HG03280 (cell line): ENCODE results near the gene NIPA2.
"Not testable (repeated sequence)": the region's sequence is repeated elsewhere in the genome, so short reads cannot be mapped to it uniquely, and the experiment has no call there.

Experiments used
- ATAC-seq: cut with Tn5 transposase; IDR thresholded peaks from one replicate; pipeline ENCODE4 v1.9.1; 2021; ENCODE audit warnings: mild to moderate bottlenecking, moderate library complexity; ENCODE audit not compliant: unreplicated experiment

The NIPA2 gene

DNA sequence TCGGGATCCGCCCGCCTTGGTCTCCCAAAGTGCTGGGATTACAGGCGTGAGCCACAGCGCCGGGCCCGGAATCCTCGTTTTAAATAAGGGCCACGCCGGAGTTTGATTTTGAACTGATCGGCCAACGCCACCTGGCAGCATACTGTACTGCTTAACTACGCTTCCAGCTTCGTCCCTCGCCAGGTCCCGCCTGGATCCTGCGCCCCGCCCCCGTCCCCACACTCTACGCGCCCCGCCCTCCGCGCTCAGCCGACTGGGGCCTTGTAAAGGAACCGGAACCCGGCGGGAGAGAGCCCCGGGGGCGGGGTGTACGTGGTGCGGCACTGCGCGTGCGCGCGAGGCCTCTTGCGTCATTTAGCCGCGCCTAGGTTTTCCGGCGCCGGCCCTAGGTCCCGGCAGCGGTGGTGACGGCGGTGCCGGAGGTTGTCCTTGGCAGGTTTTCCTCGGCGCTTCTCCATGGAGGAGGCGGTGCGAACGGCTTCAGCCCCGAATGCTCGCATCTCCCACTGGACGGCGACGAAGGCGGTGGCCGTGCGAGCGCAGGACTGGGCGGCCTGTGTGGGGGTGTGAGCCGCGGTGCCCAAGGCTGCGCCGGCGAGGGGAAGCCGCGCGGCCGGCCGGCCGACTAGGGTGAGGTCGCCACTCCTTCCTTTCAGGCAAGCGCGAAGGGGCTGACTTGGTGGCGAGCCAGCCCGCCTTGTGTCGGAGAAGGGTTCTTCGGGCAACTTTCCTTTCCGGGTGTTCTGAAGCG, at the start of gene NIPA2:
TSS of gene NIPA2 (plus strand) at position 375 of the 751 bp plus-strand sequence. CDS start 13,066 bp downstream, outside the sequence.
- peak; percentile 89 for ATAC-seq

DNA sequence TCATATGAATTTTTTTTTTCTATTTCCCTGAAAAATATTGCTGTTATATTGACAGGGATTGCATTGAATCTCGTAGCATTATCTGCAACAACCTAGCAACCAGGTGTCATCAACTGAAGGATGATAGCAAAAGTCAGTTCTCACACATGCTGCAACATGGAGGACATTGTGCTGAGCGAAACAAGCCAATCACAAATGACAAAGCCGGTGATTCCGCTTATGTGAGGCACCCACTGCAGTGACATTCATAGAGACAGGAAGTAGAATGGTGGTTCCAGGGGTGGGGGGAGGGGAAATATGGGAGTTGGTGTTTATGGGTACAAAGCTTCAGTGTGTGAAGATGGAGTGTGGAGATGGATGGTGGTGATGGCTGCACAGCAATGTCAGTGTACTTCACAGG, 44.4 kb upstream of the NIPA2 start:
- no peak for ATAC-seq

- no peak for ATAC-seq
Measured at GRCh38 chr15:22794621-22795167, 43.8 kb upstream of the NIPA2 start.

GRCh38 chr15:22795206-22796063, 43.0 kb upstream of the NIPA2 start:
- no peak for ATAC-seq

DNA sequence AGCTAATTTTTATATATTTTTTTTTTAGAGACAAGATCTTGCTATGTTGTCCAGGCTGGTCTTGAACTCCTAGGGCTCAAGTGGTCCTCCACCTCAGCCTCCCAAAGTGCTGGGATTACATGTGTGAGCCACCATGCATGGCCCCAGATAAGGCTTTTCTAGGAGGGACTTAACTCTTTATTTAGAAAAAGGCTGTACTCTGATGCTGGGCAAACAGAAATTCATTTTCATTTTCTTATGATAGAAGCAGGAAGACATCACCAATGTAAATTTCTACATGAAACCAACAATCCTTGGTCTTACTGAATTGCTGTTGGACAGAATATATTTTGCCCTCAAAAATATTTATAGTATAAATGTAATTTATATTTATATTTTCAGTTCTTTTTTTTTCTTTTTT, 42.4 kb upstream of the NIPA2 start:
- ATAC-seq = no peak

DNA sequence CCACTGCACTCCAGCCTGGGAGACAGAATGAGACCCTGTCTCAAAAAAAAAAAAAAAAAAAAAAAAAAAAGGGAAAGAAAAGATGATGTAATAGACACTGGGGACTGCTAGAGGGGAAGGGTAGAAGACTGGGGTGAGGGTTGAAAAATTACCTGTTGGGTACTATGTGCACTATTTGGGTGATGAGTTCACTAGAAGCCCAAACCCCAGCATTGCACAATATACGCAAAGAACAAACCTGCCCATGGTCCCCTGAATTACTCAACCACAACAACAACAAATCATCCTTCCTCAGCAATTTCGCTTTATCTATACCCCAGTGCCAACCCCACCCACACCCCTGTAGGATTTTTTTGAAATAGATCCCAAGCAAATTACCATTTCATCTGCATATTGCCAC, 38.6 kb upstream of the NIPA2 start:
- no peak for ATAC-seq

DNA sequence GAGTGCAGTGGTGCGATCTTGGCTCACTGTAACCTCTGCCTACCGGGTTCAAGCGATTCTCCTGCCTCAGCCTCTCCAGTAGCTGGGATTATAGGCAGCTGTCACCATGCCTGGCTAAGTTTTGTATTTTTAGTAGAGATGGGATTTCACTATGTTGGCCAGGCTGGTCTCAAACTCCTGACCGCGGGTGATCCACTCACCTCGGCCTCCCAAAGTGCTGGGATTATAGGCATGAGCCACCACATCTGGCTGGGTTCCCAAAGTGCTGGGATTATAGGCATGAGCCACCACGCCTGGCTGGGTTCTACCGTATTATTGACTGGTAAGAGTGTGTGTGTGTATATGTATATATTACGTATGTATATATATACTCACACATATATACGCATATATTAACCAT, 35.5 kb upstream of the NIPA2 start:
- ATAC-seq = not testable (repeated sequence)

- no peak for ATAC-seq
Measured at GRCh38 chr15:22806156-22806555, 32.3 kb upstream of the NIPA2 start.

GRCh38 chr15:22806664-22807063, 31.8 kb upstream of the NIPA2 start:
- no peak for ATAC-seq

DNA sequence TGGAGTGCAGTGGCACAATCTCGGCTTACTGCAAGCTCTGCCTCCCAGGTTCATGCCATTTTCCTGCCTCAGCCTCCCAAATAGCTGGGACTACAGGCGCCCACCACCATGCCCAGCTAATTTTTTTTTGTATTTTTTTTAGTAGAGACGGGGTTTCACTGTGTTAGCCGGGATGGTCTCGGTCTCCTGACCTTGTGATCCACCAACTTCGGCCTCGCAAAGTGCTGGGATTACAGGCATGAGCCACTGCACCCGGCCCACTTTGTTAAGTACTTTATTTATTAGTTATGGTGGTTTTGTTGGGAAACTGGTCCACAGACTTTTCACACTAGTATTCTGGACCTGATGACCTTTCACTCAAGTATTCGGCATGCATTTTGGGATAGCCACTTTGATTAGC, 30.6 kb upstream of the NIPA2 start:
- not testable (repeated sequence) for ATAC-seq

DNA sequence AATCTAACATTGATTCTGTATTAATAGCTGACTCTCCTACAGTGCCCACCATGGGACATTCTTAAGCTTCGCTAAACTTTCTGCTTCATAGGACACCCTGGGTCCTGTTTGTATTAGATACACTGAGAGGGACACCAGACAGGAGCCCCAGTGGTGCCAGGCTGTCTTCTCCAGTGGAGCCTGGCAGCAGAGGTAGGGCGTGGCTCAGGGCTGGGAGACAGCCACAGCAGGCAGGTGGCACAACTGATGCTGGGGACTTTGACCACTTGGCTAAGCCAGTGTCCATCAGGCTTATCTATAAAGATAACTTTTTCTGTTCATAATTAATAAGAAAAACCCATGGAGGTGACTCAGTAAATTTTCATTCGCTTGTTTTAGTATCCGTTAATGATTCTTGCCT, 30.2 kb upstream of the NIPA2 start:
- ATAC-seq = no peak

- no peak for ATAC-seq
Measured at GRCh38 chr15:22808761-22809280, 29.6 kb upstream of the NIPA2 start.

DNA sequence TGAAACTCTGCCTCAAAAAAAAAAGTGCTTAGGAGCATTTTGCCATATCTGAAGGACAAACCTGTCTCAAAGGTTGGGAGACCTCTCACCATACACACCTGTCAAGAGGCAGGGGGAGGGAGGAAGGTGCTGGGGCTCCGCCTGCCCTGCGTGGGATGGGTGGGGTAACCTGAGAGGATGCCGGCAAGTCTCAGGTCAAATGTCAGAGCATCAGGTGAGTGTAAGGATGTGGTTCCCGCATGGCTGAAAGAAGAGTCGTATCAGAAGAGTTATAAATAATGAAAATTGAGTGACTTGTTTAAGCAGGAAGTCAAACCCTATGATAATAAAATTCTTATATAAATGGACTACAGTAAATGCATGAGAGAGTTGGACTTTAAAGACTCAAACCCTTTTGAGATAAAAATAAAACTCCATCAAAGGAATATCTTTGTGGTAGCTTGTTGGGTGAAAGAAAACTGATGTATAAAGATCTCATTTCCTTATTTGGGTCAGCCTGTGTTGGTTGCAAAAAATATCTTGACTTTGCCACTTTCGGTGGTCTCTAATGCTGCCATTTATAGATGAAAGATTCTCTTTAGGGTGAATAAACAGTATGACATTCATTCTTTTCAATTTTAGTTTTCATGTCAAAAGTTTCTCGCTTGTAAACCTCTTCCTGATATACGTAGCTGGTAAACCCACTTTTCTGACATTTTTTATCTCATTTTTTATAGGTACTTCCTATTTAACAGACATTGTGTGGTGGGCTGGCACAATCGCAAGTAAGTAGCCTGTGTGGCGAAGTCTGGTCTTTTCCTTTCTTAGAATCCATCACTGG, 28.2 kb upstream of the NIPA2 start:
- ATAC-seq = no peak

DNA sequence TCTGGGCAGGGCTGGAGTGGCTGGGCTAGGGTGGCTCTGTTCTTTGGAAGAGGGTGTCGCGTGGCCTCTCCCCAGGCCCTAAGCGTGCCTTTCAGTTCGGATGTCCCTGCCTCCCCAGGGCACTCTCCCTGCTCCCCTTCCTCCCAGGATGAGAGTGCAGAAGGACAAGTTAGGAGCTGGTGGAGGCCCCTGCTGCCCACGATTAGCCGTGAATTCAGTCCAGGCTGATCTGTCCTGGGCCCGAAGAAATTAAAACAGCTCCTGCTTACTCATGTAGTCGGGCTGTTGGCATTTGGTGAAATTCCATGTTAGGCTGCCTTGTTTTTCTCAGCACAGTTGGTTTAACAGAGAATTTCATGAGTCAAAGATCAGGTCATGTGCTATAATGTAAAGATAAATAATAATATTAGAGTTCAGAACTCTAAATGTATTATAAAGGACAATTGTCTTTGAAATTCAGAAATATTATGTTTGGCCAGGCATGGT, 27.6 kb upstream of the NIPA2 start:
- no peak for ATAC-seq

DNA sequence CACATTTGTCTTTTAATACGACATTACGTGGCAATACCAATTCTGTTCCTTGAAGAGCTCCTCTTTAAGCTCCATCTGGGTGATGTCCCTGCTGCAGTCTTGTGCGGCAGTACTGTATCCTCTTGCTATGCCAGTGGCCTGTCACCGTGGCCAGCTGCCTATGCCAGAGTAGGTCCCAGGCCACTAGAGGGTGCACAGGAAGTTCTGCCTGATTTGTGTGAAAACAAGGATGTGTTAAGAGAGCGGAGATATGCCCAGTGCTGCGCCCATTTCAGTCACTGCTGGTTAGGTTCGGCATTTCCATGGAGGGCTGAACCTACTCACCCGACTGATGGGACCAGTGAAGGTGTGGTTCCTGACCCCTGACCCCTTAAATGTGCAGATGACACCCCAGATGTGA, 26.8 kb upstream of the NIPA2 start:
- ATAC-seq = no peak

- ATAC-seq = no peak
Measured at GRCh38 chr15:22813844-22814243, 24.6 kb upstream of the NIPA2 start.

GRCh38 chr15:22815766-22816165, 22.7 kb upstream of the NIPA2 start:
- no peak for ATAC-seq

DNA sequence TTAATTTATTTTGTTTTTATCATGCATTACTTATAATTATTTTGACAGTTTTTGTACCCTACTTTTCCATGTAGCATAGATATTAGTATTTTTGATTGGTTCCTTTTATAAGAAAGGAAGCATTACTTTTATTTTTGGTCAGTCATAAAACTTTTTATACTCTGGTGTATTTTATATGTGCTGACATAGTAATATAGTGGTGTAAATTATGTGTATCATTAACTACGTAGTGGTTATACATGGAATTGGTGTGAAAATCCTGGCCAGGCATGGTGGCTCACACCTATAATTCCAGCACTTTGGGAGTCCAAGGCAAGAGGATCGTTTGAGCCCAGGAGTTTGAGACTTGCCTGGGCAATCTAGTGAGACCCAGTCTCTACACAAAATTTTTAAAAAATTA, 18.8 kb upstream of the NIPA2 start:
- ATAC-seq = no peak

DNA sequence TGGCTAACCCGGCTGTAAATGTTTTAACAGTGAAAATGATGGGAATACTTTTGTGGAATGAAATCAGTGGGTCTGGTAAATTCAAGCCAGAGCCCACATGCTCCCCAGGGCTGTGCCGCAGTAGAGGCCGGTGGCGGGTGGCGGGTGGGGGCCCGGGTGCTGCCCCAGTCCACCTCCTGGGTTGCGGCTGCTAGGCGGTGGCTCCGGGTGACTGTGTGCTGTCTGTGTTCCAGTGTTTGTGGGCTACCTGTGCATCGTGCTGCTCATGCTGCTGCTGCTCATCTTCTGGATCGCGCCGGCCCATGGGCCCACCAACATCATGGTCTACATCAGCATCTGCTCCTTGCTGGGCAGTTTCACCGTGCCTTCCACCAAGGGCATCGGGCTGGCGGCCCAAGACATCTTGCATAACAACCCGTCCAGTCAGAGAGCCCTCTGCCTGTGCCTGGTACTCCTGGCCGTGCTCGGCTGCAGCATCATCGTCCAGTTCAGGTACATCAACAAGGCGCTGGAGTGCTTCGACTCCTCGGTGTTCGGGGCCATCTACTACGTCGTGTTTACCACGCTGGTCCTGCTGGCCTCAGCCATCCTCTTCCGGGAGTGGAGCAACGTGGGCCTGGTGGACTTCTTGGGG, 14.9 kb upstream of the NIPA2 start:
- no peak for ATAC-seq

- no peak for ATAC-seq
Measured at GRCh38 chr15:22827125-22827524, 11.3 kb upstream of the NIPA2 start.
